OCI-LY3 (cell line): ENCODE data around the gene UNKL.

ENCODE experiments used
- CTCF ChIP-seq: fragments of 200-600, 300-600 bp; sonication (generic); IDR thresholded peaks from 2 replicates; pipeline ENCODE4 v1.5.1; 2014; ENCODE audit warnings: antibody characterized with exemption, low read length, low read depth
- EZH2phosphoT487 ChIP-seq: fragments of 200-600 bp; shearing (Covaris generic); IDR thresholded peaks from 2 replicates; pipeline ENCODE4 v1.6.1; 2018; ENCODE audit warnings: antibody characterized with exemption, mixed run types, low read depth

DNA sequence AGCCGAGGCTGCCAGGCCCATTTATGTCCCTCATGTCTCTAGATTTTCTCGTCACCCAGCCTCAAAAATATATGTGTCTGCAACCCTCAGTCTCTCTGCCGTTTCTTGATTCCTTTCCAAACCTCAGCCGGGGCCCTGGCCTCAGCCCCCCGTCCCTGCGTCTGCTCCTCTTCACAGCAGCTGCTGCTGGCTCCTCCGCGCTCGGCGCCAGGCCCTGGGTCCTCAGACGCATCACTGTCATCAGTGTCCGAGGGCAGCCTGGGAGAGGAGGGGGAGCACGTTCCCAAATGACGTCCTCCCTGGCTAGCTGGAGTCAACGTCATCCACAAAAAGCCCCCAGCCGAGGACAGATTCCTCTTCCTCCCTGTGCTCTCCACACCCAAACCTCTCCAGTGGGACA lies 65.2 kb downstream of the UNKL start:
- TF ChIP-seq CTCF (no peak), EZH2phosphoT487 (no peak)
